HepG2 (cell line): Measurements from ENCODE around the gene USP7. TPM values are rescaled to one million over a fixed set of nuclear protein-coding genes. Genes with fewer than 3 reads are reported as not detected.

ENCODE experiments used
- AHR ChIP-seq: IDR thresholded peaks from 2 replicates; pipeline ENCODE4 v1.6.1; 2018; ENCODE audit warnings: missing genetic modification reagents, missing compliant biosample characterization
- BRCA1 ChIP-seq: sonication (generic); formaldehyde crosslinking; IDR thresholded peaks from 2 replicates; pipeline ENCODE4 v1.4.0; 2020; ENCODE audit warnings: missing genetic modification reagents
- CBX1 ChIP-seq: IDR thresholded peaks from one replicate; pipeline ENCODE4 v1.6.1; 2016; ENCODE audit warnings: antibody characterized with exemption, low read depth
- FOSL2 ChIP-seq: sonication (generic); formaldehyde crosslinking; IDR thresholded peaks from 2 replicates; pipeline ENCODE4 v1.4.0; 2020; ENCODE audit warnings: missing genetic modification reagents
- HMGA1 ChIP-seq: sonication (generic); formaldehyde crosslinking; conservative IDR thresholded peaks from 2 replicates; pipeline ENCODE4 v1.4.0; 2020; ENCODE audit warnings: missing genetic modification reagents
- MBD4 ChIP-seq: IDR thresholded peaks from 2 replicates; pipeline ENCODE4 v1.6.1; 2012; ENCODE audit warnings: low read length, inconsistent platforms, borderline replicate concordance
- MBNL3 ChIP-seq: fragments of 250-450 bp; sonication (Bioruptor Pico); conservative IDR thresholded peaks from 2 replicates; pipeline ENCODE4 v1.8.0; 2022; ENCODE audit warnings: mild to moderate bottlenecking, inconsistent platforms
- MZF1 ChIP-seq: sonication (generic); formaldehyde crosslinking; IDR thresholded peaks from 2 replicates; pipeline ENCODE4 v1.8.1; 2023; ENCODE audit warnings: mild to moderate bottlenecking, missing genetic modification reagents, borderline replicate concordance
- NPAS2 ChIP-seq: sonication (generic); formaldehyde crosslinking; IDR thresholded peaks from 2 replicates; pipeline ENCODE4 v1.8.0; 2022; ENCODE audit warnings: mild to moderate bottlenecking, missing genetic modification reagents, borderline replicate concordance
- NRL ChIP-seq: sonication (generic); formaldehyde crosslinking; IDR thresholded peaks from 2 replicates; pipeline ENCODE4 v1.5.0; 2020; ENCODE audit warnings: missing genetic modification reagents, mild to moderate bottlenecking, moderate library complexity, borderline replicate concordance
- PLRG1 ChIP-seq: fragments of 450-650 bp; conservative IDR thresholded peaks from 2 replicates; pipeline ENCODE4 v1.6.1; 2016
- RBFOX2 ChIP-seq: fragments of 200-400 bp; formaldehyde crosslinking; IDR thresholded peaks from 2 replicates; pipeline ENCODE4 v1.6.1; 2017; ENCODE audit warnings: low read depth, mild to moderate bottlenecking, low read length
- REPIN1 ChIP-seq: sonication (generic); formaldehyde crosslinking; IDR thresholded peaks from 2 replicates; pipeline ENCODE4 v1.8.0; 2022; ENCODE audit warnings: missing genetic modification reagents, low read depth, mild to moderate bottlenecking, borderline replicate concordance
- SCMH1 ChIP-seq: sonication (generic); formaldehyde crosslinking; IDR thresholded peaks from 2 replicates; pipeline ENCODE4 v1.9.0; 2021; ENCODE audit warnings: missing genetic modification reagents, mild to moderate bottlenecking, borderline replicate concordance
- THAP11 ChIP-seq: IDR thresholded peaks from 2 replicates; pipeline ENCODE4 v1.6.1; 2016; ENCODE audit warnings: missing biosample characterization, missing genetic modification reagents
- ZFYVE20 ChIP-seq: sonication (generic); formaldehyde crosslinking; IDR thresholded peaks from 2 replicates; pipeline ENCODE4 v1.8.0; 2023; ENCODE audit warnings: low read depth, mild to moderate bottlenecking, moderate library complexity, missing genetic modification reagents, borderline replicate concordance
- ZNF446 ChIP-seq: sonication (generic); formaldehyde crosslinking; IDR thresholded peaks from 2 replicates; pipeline ENCODE4 v1.5.0; 2020; ENCODE audit warnings: mild to moderate bottlenecking, missing genetic modification reagents
- ZNF569 ChIP-seq: sonication (generic); formaldehyde crosslinking; IDR thresholded peaks from 2 replicates; pipeline ENCODE4 v1.5.0; 2020; ENCODE audit warnings: mild to moderate bottlenecking, missing genetic modification reagents, moderate library complexity, borderline replicate concordance
- ZNF644 ChIP-seq: IDR thresholded peaks from 2 replicates; pipeline ENCODE4 v1.6.1; 2016; ENCODE audit warnings: low read depth
- ZNF75D ChIP-seq: sonication (generic); formaldehyde crosslinking; IDR thresholded peaks from 2 replicates; pipeline ENCODE4 v1.8.1; 2023; ENCODE audit warnings: missing genetic modification reagents, mild to moderate bottlenecking, borderline replicate concordance
- ZNF781 ChIP-seq: sonication (generic); formaldehyde crosslinking; IDR thresholded peaks from 2 replicates; pipeline ENCODE4 v1.5.1; 2020; ENCODE audit warnings: borderline replicate concordance, mild to moderate bottlenecking, missing genetic modification reagents; ENCODE audit errors: not compliant biosample characterization
- ZNF792 ChIP-seq: IDR thresholded peaks from 2 replicates; pipeline ENCODE4 v1.6.1; 2016
- ZNF816 ChIP-seq: sonication (generic); formaldehyde crosslinking; IDR thresholded peaks from 2 replicates; pipeline ENCODE4 v1.8.0; 2022; ENCODE audit warnings: missing genetic modification reagents, mild to moderate bottlenecking, borderline replicate concordance
- polyA plus RNA-seq, 8 experiments: library from polyadenylated mRNA; depleted of rRNA in 3 of 8; stranded (reverse) in 7 of 8; unstranded in 1 of 8; fragments of >200 nt; fragmentation: Illumina TruSeq in 4 of 8; extraction: Trizol in 4 of 8; gene quantifications; 2 replicates each; pipeline versions ENCODE4 v1.2.1 to v1.2.3, GENCODE V29; 2011 to 2016; ENCODE audit warnings: low read depth in 4 of 8, missing spikeins in 1 of 8, mixed read lengths in 1 of 8; ENCODE audit not compliant: insufficient read depth in 1 of 8
- total RNA-seq, 5 experiments: library from RNA; depleted of rRNA; stranded (reverse); fragments of >200 nt; fragmentation: Illumina TruSeq; extraction: Trizol; gene quantifications; 2 replicates each; pipeline ENCODE4 v1.2.3, GENCODE V29; 2016; ENCODE audit warnings: low read depth in 1 of 5
- TF ChIP-seq, protein P1 (sequence below): sonication (generic); formaldehyde crosslinking; IDR thresholded peaks from 2 replicates; pipeline ENCODE4; 2020; ENCODE audit warnings: missing genetic modification reagents, mild to moderate bottlenecking, borderline replicate concordance
- TF ChIP-seq, protein P2 (sequence below): sonication (generic); formaldehyde crosslinking; IDR thresholded peaks from 2 replicates; pipeline ENCODE4 v1.4.0; 2020; ENCODE audit warnings: mild to moderate bottlenecking, missing genetic modification reagents
- TF ChIP-seq, protein P3 (sequence below): sonication (generic); formaldehyde crosslinking; IDR thresholded peaks from 2 replicates; pipeline ENCODE4 v1.4.0; 2020; ENCODE audit warnings: missing genetic modification reagents

The USP7 gene
- total and polyA plus RNA-seq, 2 of the 13 experiments (the other 11 are each of a cell fraction or from before 2014, with no cell fraction given) = 52.5 to 173 TPM

DNA sequence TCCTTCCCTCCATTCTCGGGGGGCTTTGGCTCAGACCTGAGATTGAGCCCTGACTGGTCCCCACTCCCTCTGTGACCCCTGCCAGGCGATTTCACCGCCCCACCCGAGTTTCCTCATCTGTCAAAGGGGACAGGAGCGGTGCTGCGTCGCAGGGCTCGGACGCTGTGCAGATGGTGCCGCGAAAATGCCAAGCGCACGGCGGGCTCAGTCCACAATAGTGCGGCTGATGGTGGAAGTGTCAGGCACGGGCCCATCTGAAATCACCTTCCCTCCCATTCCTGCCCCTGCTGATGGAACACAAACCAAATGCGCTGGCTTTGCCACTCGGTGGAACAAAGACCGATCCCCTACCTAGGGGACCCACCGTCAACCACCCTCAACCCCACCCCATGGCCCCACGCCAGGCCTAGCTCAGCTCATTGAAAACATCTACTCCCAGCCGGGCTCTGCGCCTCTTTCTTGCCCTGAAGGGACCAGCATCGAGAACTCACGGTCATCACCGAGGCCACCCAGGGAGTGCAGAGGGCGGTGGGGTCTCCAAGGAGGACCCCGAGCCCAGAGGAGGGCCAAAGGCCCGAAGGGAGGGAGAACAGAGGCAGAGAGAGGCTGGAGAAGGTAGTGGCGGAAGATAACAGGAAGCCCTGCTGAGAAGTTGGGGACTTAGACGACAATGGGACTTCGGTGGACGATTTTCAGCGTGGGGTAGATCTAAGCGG lies 96.3 kb downstream of the USP7 start (continued):
- TF ChIP-seq MZF1 (no peak), ZNF781 (peak; percentile 55), MBD4 (no peak), FOSL2 (CRISPR knock-in tag) (no peak; the same call in 1 of the 2 replicates), AHR (CRISPR knock-in tag) (no peak), ZNF75D (CRISPR knock-in tag) (no peak), CBX1 (no peak), BRCA1 (CRISPR knock-in tag) (no peak), REPIN1 (CRISPR knock-in tag) (no peak), ZNF569 (CRISPR knock-in tag) (no peak), ZNF792 (CRISPR knock-in tag) (no peak), ZNF644 (0 out of 2 replicates have a peak, but pooled peaks have one; percentile 28), ZFYVE20 (CRISPR knock-in tag) (no peak), HMGA1 (CRISPR knock-in tag) (no peak), NRL (CRISPR knock-in tag) (no peak), RBFOX2 (peak; percentile 57), ZNF446 (CRISPR knock-in tag) (no peak; the same call in 1 of the 2 replicates), ZNF816 (CRISPR knock-in tag) (no peak), MBNL3 (CRISPR knock-in tag) (no peak), NPAS2 (CRISPR knock-in tag) (no peak), PLRG1 (no peak), THAP11 (CRISPR knock-in tag) (no peak), SCMH1 (CRISPR knock-in tag) (no peak)
- TF ChIP-seq, protein P1, sequence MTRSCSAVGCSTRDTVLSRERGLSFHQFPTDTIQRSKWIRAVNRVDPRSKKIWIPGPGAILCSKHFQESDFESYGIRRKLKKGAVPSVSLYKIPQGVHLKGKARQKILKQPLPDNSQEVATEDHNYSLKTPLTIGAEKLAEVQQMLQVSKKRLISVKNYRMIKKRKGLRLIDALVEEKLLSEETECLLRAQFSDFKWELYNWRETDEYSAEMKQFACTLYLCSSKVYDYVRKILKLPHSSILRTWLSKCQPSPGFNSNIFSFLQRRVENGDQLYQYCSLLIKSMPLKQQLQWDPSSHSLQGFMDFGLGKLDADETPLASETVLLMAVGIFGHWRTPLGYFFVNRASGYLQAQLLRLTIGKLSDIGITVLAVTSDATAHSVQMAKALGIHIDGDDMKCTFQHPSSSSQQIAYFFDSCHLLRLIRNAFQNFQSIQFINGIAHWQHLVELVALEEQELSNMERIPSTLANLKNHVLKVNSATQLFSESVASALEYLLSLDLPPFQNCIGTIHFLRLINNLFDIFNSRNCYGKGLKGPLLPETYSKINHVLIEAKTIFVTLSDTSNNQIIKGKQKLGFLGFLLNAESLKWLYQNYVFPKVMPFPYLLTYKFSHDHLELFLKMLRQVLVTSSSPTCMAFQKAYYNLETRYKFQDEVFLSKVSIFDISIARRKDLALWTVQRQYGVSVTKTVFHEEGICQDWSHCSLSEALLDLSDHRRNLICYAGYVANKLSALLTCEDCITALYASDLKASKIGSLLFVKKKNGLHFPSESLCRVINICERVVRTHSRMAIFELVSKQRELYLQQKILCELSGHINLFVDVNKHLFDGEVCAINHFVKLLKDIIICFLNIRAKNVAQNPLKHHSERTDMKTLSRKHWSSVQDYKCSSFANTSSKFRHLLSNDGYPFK = no peak; the same call in 1 of the 2 replicates
- TF ChIP-seq, protein P2, sequence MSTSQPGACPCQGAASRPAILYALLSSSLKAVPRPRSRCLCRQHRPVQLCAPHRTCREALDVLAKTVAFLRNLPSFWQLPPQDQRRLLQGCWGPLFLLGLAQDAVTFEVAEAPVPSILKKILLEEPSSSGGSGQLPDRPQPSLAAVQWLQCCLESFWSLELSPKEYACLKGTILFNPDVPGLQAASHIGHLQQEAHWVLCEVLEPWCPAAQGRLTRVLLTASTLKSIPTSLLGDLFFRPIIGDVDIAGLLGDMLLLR (CRISPR knock-in tag) = no peak
- TF ChIP-seq, protein P3, sequence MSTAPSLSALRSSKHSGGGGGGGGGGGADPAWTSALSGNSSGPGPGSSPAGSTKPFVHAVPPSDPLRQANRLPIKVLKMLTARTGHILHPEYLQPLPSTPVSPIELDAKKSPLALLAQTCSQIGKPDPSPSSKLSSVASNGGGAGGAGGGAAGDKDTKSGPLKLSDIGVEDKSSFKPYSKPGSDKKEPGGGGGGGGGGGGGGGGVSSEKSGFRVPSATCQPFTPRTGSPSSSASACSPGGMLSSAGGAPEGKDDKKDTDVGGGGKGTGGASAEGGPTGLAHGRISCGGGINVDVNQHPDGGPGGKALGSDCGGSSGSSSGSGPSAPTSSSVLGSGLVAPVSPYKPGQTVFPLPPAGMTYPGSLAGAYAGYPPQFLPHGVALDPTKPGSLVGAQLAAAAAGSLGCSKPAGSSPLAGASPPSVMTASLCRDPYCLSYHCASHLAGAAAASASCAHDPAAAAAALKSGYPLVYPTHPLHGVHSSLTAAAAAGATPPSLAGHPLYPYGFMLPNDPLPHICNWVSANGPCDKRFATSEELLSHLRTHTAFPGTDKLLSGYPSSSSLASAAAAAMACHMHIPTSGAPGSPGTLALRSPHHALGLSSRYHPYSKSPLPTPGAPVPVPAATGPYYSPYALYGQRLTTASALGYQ (CRISPR knock-in tag) = no peak
